HCT116 (cell line): ENCODE results near the gene NAGPA. TPM values are rescaled to one million over a fixed set of nuclear protein-coding genes. Genes with fewer than 3 reads are reported as not detected.
A peak's percentile ranks its signal among the peaks of the same experiment; 100 is the strongest.

Source experiments
- ATAC-seq: fragments of 200-7000 bp; cut with Tn5 transposase; 2 replicates; pipeline ENCODE4 v1.9.1; 2020; ENCODE audit warnings: mild to moderate bottlenecking, moderate library complexity
- BruUV-seq: library from RNA; stranded (reverse); fragments of 400-500 nt; replicated peaks from 2 replicates; lab custom pipeline; 2021; lab: Mats Ljungman, UMichigan
- CTCF ChIA-PET: fragments of 300-600 bp; sonication (Branson Sonifier 250); formaldehyde crosslinking; loops from one replicate; lab custom pipeline; 2021; ENCODE audit warnings: antibody characterized with exemption; lab: Charles Lee
- POLR2A ChIA-PET: fragments of 300-600, 350-600 bp; sonication (Branson Sonifier 250); formaldehyde crosslinking; loops from one replicate; lab custom pipeline; 2021; ENCODE audit warnings: antibody characterized with exemption; lab: Charles Lee
- RAD21 ChIA-PET, 2 experiments: fragments of 300-600 bp; sonication (Branson Sonifier 250); formaldehyde crosslinking; loops; one replicate each; lab custom pipeline; 2023; ENCODE audit warnings: low total read pairs in 2 of 2; ENCODE audit not compliant: uncharacterized antibody in 2 of 2, unreplicated experiment in 2 of 2, low non-redundant PET in 1 of 2; lab: Charles Lee
- DNase-seq: peaks from one replicate; pipeline ENCODE4 v3.0.0-alpha.2; 2010; ENCODE audit warnings: low read depth, low spot score
- H2AFZ ChIP-seq: fragments of 200-600 bp; shearing (Covaris generic), sonication (generic); 2 replicates; pipeline ENCODE4 v1.6.1; 2017; ENCODE audit warnings: low read depth, mixed run types, mixed read lengths, antibody characterized with exemption, low read length; ENCODE audit not compliant: poor library complexity, severe bottlenecking
- H3K27ac ChIP-seq: 2 replicates; pipeline ENCODE4 v1.5.1; 2012; ENCODE audit warnings: low read depth, low read length
- H3K27me3 ChIP-seq: fragments of 200-600 bp; sonication (generic); 2 replicates; pipeline ENCODE4 v1.6.1; 2016; ENCODE audit warnings: mixed run types, low read length, mixed read lengths; ENCODE audit not compliant: insufficient read depth
- H3K36me3 ChIP-seq, 2 experiments: fragments of 200-500 bp in 1 of 2; fragments of 200-600 bp in 1 of 2; sonication (Bioruptor generic) in 1 of 2; sonication (generic) in 1 of 2; 2 replicates each; pipeline versions ENCODE4 v1.5.1 to v1.6.1; 2014 to 2016; ENCODE audit warnings: low read length in 2 of 2, inconsistent platforms in 1 of 2, mixed read lengths in 1 of 2, mixed run types in 1 of 2; ENCODE audit not compliant: insufficient read depth in 2 of 2, control insufficient read depth in 1 of 2
- H3K4me1 ChIP-seq, 2 experiments: fragments of 200-600 bp in 1 of 2; sonication (generic) in 1 of 2; 2 replicates each; pipeline versions ENCODE4 v1.5.1 to v1.6.1; 2012 to 2017; ENCODE audit warnings: low read length in 2 of 2, inconsistent platforms in 1 of 2, mild to moderate bottlenecking in 1 of 2, mixed read lengths in 1 of 2, mixed run types in 1 of 2, moderate library complexity in 1 of 2; ENCODE audit not compliant: insufficient read depth in 2 of 2, control insufficient read depth in 1 of 2
- H3K4me2 ChIP-seq: fragments of 200-600 bp; sonication (generic); 2 replicates; pipeline ENCODE4 v1.6.1; 2017; ENCODE audit warnings: mixed run types, low read length, mixed read lengths
- H3K4me3 ChIP-seq, 2 experiments: fragments of 200-600 bp in 1 of 2; sonication (generic) in 1 of 2; replicated peaks in 1 of 2; 2 replicates each; pipeline ENCODE4 v1.5.1; 2011 to 2016; ENCODE audit warnings: low read length in 2 of 2, control low read depth in 1 of 2, low read depth in 1 of 2, mild to moderate bottlenecking in 1 of 2, mixed read lengths in 1 of 2, mixed run types in 1 of 2
- H3K79me2 ChIP-seq: fragments of 200-600 bp; sonication (generic); 2 replicates; pipeline ENCODE4 v1.6.1; 2017; ENCODE audit warnings: mild to moderate bottlenecking, mixed run types, low read length, moderate library complexity, mixed read lengths; ENCODE audit not compliant: insufficient read depth
- H3K9ac ChIP-seq: fragments of 200-600 bp; sonication (generic); 2 replicates; pipeline ENCODE4 v1.6.1; 2016; ENCODE audit warnings: low read length, mixed read lengths
- H3K9me2 ChIP-seq: fragments of 200-600 bp; sonication (generic), shearing (Covaris generic); 2 replicates; pipeline ENCODE4 v1.6.1; 2017; ENCODE audit warnings: mixed run types, mild to moderate bottlenecking, moderate library complexity; ENCODE audit not compliant: insufficient read depth
- H3K9me3 ChIP-seq, 2 experiments: fragments of 200-500 bp in 1 of 2; fragments of 200-600 bp in 1 of 2; sonication (Bioruptor generic) in 1 of 2; sonication (generic) in 1 of 2; 2 replicates each; pipeline ENCODE4 v1.6.1; 2014 to 2017; ENCODE audit warnings: low read length in 2 of 2, mixed read lengths in 2 of 2, inconsistent platforms in 1 of 2, low read depth in 1 of 2, mild to moderate bottlenecking in 1 of 2, mixed run types in 1 of 2, moderate library complexity in 1 of 2; ENCODE audit not compliant: control insufficient read depth in 1 of 2, insufficient read depth in 1 of 2
- H4K20me1 ChIP-seq: fragments of 200-600 bp; sonication (generic), shearing (Covaris generic); 2 replicates; pipeline ENCODE4 v1.6.1; 2017; ENCODE audit warnings: mixed run types, mild to moderate bottlenecking, moderate library complexity; ENCODE audit not compliant: insufficient read depth
- ATF3 ChIP-seq: IDR thresholded peaks from 2 replicates; pipeline ENCODE4 v1.6.1; 2012
- CBX3 ChIP-seq: IDR thresholded peaks from 2 replicates; pipeline ENCODE4 v1.6.1; 2012; ENCODE audit warnings: low read depth
- CEBPB ChIP-seq: IDR thresholded peaks from 2 replicates; pipeline ENCODE4 v1.6.1; 2012; ENCODE audit warnings: low read depth
- EGR1 ChIP-seq: IDR thresholded peaks from 2 replicates; pipeline ENCODE4 v1.6.1; 2012; ENCODE audit warnings: low read depth
- ELF1 ChIP-seq: IDR thresholded peaks from 2 replicates; pipeline ENCODE4 v1.6.1; 2012; ENCODE audit warnings: low read depth, borderline replicate concordance
- EZH2 ChIP-seq: fragments of 200-600 bp; sonication (generic); IDR thresholded peaks from 2 replicates; pipeline ENCODE4 v1.6.1; 2017; ENCODE audit warnings: antibody characterized with exemption, mixed run types
- EZH2phosphoT487 ChIP-seq: fragments of 200-600 bp; IDR thresholded peaks from 2 replicates; pipeline ENCODE4 v1.6.1; 2018; ENCODE audit warnings: antibody characterized with exemption, borderline replicate concordance
- FOSL1 ChIP-seq: IDR thresholded peaks from 2 replicates; pipeline ENCODE4 v1.6.1; 2012; ENCODE audit warnings: low read depth
- JUND ChIP-seq: IDR thresholded peaks from 2 replicates; pipeline ENCODE4 v1.6.1; 2012
- POLR2A ChIP-seq: IDR thresholded peaks from 2 replicates; pipeline ENCODE4 v1.7.0; 2011; ENCODE audit warnings: borderline replicate concordance; ENCODE audit not compliant: insufficient read depth, insufficient read length; ENCODE audit errors: extremely low read depth
- POLR2AphosphoS5 ChIP-seq: IDR thresholded peaks from 2 replicates; pipeline ENCODE4 v1.6.1; 2011; ENCODE audit warnings: mild to moderate bottlenecking, low read depth, low read length, moderate library complexity
- RAD21 ChIP-seq: IDR thresholded peaks from 2 replicates; pipeline ENCODE4 v1.6.1; 2012; ENCODE audit warnings: low read depth, mild to moderate bottlenecking
- SIN3A ChIP-seq: IDR thresholded peaks from 2 replicates; pipeline ENCODE4 v1.6.1; 2012; ENCODE audit warnings: low read depth
- SP1 ChIP-seq: IDR thresholded peaks from 2 replicates; pipeline ENCODE4 v1.6.1; 2012; ENCODE audit warnings: low read depth
- SRF ChIP-seq: IDR thresholded peaks from 2 replicates; pipeline ENCODE4 v1.6.1; 2012; ENCODE audit warnings: low read depth
- TCF7L2 ChIP-seq: IDR thresholded peaks from 2 replicates; pipeline ENCODE4 v1.7.0; 2011; ENCODE audit warnings: borderline replicate concordance, inconsistent platforms; ENCODE audit not compliant: insufficient read depth, insufficient read length; ENCODE audit errors: extremely low read depth
- YY1 ChIP-seq: IDR thresholded peaks from 2 replicates; pipeline ENCODE4 v1.6.1; 2011; ENCODE audit warnings: low read length, low read depth, moderate library complexity, mild to moderate bottlenecking; ENCODE audit not compliant: insufficient replicate concordance; ENCODE audit errors: extremely low read depth
- ZBTB33 ChIP-seq: IDR thresholded peaks from 2 replicates; pipeline ENCODE4 v1.6.1; 2011; ENCODE audit warnings: mild to moderate bottlenecking, low read length, moderate library complexity; ENCODE audit not compliant: insufficient replicate concordance; ENCODE audit errors: extremely low read depth
- ZFX ChIP-seq: fragments of 450-650 bp; IDR thresholded peaks from 2 replicates; pipeline ENCODE4 v1.6.1; 2017
- intact Hi-C: fragments of 100-400 bp; cut with micrococcal nuclease; formaldehyde crosslinking; loops from 2 replicates; pipeline ENCODE4 v1.10.0; 2022
- total RNA-seq: library from RNA; stranded (reverse); gene quantifications from one replicate; pipeline ENCODE4 v1.2.1, GENCODE V29; 2021; ENCODE audit not compliant: unreplicated experiment
- TF ChIP-seq, protein P1 (sequence below): IDR thresholded peaks from 2 replicates; pipeline ENCODE4 v1.6.1; 2012; ENCODE audit warnings: low read depth
- TF ChIP-seq, protein P2 (sequence below), 3 experiments: fragments of 200-600 bp in 1 of 3; sonication (generic) in 1 of 3; IDR thresholded peaks in 2 of 3; conservative IDR thresholded peaks in 1 of 3; 2 replicates each; pipeline ENCODE4 v1.5.1; 2012 to 2017; ENCODE audit warnings: low read depth in 2 of 3, low read length in 2 of 3, antibody characterized with exemption in 1 of 3, borderline replicate concordance in 1 of 3, control low read depth in 1 of 3, mild to moderate bottlenecking in 1 of 3, mixed read lengths in 1 of 3, mixed run types in 1 of 3, moderate library complexity in 1 of 3; ENCODE audit not compliant: insufficient read depth in 1 of 3

NAGPA gene
- total RNA-seq, 1 experiment from 2014 or later, result 17.5 TPM

GRCh38 chr16:5071681-5072333, 38.1 kb upstream of the NAGPA start, which contains the start of gene ALG1:
ALG1 (plus strand) TSS chr16:5071843; CDS start chr16:5071850, 7 bp downstream.
- no peaks in the 10 kb centered on the region for H3K9me2 ChIP-seq
- ATAC-seq (peak; percentile 88), DNase-seq (peak; percentile 57)
- ChIA-PET CTCF (no interaction called here), POLR2A (no interaction called here), RAD21 (no interaction called here)
- H3K4me2 ChIP-seq, result peak within 1 kb of the TSS; percentile 92
- intact Hi-C loops, result no loop called here
- no peaks in the 10 kb centered on the region for H3K9me3 ChIP-seq
- BruUV-seq, result TSS peak; percentile 50
- H3K4me3 ChIP-seq, result peak within 1 kb of the TSS; percentile 63 to 94
- H3K79me2 ChIP-seq, result peaks cover 33% of the 10 kb centered on the region
- H4K20me1 ChIP-seq, result no peaks in the 10 kb centered on the region
- H3K36me3 ChIP-seq, result peaks cover 0 to 9% of the 10 kb centered on the region in 2 experiments; a peak in 2 of 4 replicates
- H3K4me1 ChIP-seq, result peaks cover 4 to 16% of the 10 kb centered on the region in 2 experiments; a peak in 3 of 4 replicates
- H2AFZ ChIP-seq, result peak within 1 kb of the TSS; percentile 75
- 0 out of 2 replicates have a peak, but pooled peaks cover 4% of the 10 kb centered on the region for H3K27me3 ChIP-seq
- H3K27ac ChIP-seq, result peak within 1 kb of the TSS; percentile 78
- peak within 1 kb of the TSS; percentile 91 for H3K9ac ChIP-seq
- TF ChIP-seq RAD21, result no peak
- no peak for TF ChIP-seq TCF7L2
- peak; percentile 98 for TF ChIP-seq YY1
- no peak for TF ChIP-seq JUND
- TF ChIP-seq, protein P1, sequence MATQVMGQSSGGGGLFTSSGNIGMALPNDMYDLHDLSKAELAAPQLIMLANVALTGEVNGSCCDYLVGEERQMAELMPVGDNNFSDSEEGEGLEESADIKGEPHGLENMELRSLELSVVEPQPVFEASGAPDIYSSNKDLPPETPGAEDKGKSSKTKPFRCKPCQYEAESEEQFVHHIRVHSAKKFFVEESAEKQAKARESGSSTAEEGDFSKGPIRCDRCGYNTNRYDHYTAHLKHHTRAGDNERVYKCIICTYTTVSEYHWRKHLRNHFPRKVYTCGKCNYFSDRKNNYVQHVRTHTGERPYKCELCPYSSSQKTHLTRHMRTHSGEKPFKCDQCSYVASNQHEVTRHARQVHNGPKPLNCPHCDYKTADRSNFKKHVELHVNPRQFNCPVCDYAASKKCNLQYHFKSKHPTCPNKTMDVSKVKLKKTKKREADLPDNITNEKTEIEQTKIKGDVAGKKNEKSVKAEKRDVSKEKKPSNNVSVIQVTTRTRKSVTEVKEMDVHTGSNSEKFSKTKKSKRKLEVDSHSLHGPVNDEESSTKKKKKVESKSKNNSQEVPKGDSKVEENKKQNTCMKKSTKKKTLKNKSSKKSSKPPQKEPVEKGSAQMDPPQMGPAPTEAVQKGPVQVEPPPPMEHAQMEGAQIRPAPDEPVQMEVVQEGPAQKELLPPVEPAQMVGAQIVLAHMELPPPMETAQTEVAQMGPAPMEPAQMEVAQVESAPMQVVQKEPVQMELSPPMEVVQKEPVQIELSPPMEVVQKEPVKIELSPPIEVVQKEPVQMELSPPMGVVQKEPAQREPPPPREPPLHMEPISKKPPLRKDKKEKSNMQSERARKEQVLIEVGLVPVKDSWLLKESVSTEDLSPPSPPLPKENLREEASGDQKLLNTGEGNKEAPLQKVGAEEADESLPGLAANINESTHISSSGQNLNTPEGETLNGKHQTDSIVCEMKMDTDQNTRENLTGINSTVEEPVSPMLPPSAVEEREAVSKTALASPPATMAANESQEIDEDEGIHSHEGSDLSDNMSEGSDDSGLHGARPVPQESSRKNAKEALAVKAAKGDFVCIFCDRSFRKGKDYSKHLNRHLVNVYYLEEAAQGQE, result no peak
- peak; percentile 91 for TF ChIP-seq POLR2AphosphoS5
- no peak for TF ChIP-seq ZBTB33
- 0 out of 2 replicates have a peak, but pooled peaks have one; percentile 20 for TF ChIP-seq ZFX
- no peak for TF ChIP-seq CEBPB
- TF ChIP-seq SIN3A, result peak; percentile 88
- TF ChIP-seq SP1, result no peak
- no peak for TF ChIP-seq SRF
- TF ChIP-seq EZH2, result no peak
- no peak for TF ChIP-seq EZH2phosphoT487
- TF ChIP-seq EGR1, result no peak
- TF ChIP-seq, protein P2, sequence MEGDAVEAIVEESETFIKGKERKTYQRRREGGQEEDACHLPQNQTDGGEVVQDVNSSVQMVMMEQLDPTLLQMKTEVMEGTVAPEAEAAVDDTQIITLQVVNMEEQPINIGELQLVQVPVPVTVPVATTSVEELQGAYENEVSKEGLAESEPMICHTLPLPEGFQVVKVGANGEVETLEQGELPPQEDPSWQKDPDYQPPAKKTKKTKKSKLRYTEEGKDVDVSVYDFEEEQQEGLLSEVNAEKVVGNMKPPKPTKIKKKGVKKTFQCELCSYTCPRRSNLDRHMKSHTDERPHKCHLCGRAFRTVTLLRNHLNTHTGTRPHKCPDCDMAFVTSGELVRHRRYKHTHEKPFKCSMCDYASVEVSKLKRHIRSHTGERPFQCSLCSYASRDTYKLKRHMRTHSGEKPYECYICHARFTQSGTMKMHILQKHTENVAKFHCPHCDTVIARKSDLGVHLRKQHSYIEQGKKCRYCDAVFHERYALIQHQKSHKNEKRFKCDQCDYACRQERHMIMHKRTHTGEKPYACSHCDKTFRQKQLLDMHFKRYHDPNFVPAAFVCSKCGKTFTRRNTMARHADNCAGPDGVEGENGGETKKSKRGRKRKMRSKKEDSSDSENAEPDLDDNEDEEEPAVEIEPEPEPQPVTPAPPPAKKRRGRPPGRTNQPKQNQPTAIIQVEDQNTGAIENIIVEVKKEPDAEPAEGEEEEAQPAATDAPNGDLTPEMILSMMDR (IDR thresholded peaks at IDR 0.05 in 2 of 3, conservative IDR thresholded peaks at IDR 0.05 in 1 of 3; ENCODE audit: borderline replicate concordance in 1 of 3, insufficient read depth in 1 of 3, low read depth in 2 of 3, low read length in 2 of 3), result no peak
- TF ChIP-seq FOSL1, result no peak
- no peak for TF ChIP-seq ATF3
- peak; percentile 84 for TF ChIP-seq POLR2A
- 0 out of 2 replicates have a peak, but pooled peaks have one; percentile 66 for TF ChIP-seq CBX3
- TF ChIP-seq ELF1, result no peak
